ENCODE measurements around the gene PPIL1.

PPIL1 gene

GRCh38 chr6:36830577-36830976, 44.0 kb downstream of the PPIL1 start:
- H3K4me2 ChIP-seq = no peak overlapping the region

GRCh38 chr6:36829919-36830544, 44.6 kb downstream of the PPIL1 start:
- Histone ChIP-seq H3K9ac (no peak overlapping the region), H2AFZ (ENCODE audit: low read depth) (no peak overlapping the region), H4K20me1 (ENCODE audit: insufficient read depth) (no peaks in the 10 kb centered on the region), H3K27me3 (ENCODE audit: insufficient read depth, low read depth) (no peaks in the 10 kb centered on the region), H3K4me2 (no peak overlapping the region), H3K36me3 (ENCODE audit: insufficient read depth) (no peaks in the 10 kb centered on the region), H3K27ac (no peak overlapping the region), H3K4me3 (IDR thresholded peaks at IDR 0.05; ENCODE audit: insufficient read depth, low read depth, low read length) (no peak overlapping the region), H3K79me2 (ENCODE audit: insufficient read depth, low read depth) (no peaks in the 10 kb centered on the region), H3K4me1 (ENCODE audit: low read depth, poor library complexity, severe bottlenecking) (no peaks in the 10 kb centered on the region)
- TF ChIP-seq CTCF (conservative IDR thresholded peaks at IDR 0.05; ENCODE audit: low read depth, low read length) = no peak

More at GRCh38 chr6:36830577-36830976, 44.0 kb downstream of the PPIL1 start:
- H3K27me3 ChIP-seq (ENCODE audit: insufficient read depth, low read depth) = no peaks in the 10 kb centered on the region
- H3K36me3 ChIP-seq (ENCODE audit: insufficient read depth) = no peaks in the 10 kb centered on the region
- no peaks in the 10 kb centered on the region for H4K20me1 ChIP-seq (ENCODE audit: insufficient read depth)
- no peaks in the 10 kb centered on the region for H3K79me2 ChIP-seq (ENCODE audit: insufficient read depth, low read depth)
- H3K27ac ChIP-seq = no peak overlapping the region
- H2AFZ ChIP-seq (ENCODE audit: low read depth) = no peak overlapping the region
- no peak for TF ChIP-seq CTCF (conservative IDR thresholded peaks at IDR 0.05; ENCODE audit: low read depth, low read length)
- no peak overlapping the region for H3K9ac ChIP-seq
- H3K4me3 ChIP-seq (IDR thresholded peaks at IDR 0.05; ENCODE audit: insufficient read depth, low read depth, low read length) = no peak overlapping the region
- no peaks in the 10 kb centered on the region for H3K4me1 ChIP-seq (ENCODE audit: low read depth, poor library complexity, severe bottlenecking)

- Histone ChIP-seq H2AFZ (ENCODE audit: low read depth) (no peak overlapping the region), H3K9ac (no peak overlapping the region), H3K27ac (no peak overlapping the region)
These were observed 47.1 kb downstream of the PPIL1 start for GRCh38 chr6:36827261-36828079.

More at GRCh38 chr6:36827261-36828079, 47.1 kb downstream of the PPIL1 start:
- no peak overlapping the region for H3K4me2 ChIP-seq
- H3K4me3 ChIP-seq (IDR thresholded peaks at IDR 0.05; ENCODE audit: insufficient read depth, low read depth, low read length) = no peak overlapping the region
- H3K79me2 ChIP-seq (ENCODE audit: insufficient read depth, low read depth) = no peaks in the 10 kb centered on the region
- H3K36me3 ChIP-seq (ENCODE audit: insufficient read depth) = no peaks in the 10 kb centered on the region
- no peak for TF ChIP-seq CTCF (conservative IDR thresholded peaks at IDR 0.05; ENCODE audit: low read depth, low read length)
- H3K4me1 ChIP-seq (ENCODE audit: low read depth, poor library complexity, severe bottlenecking) = no peaks in the 10 kb centered on the region
- no peaks in the 10 kb centered on the region for H4K20me1 ChIP-seq (ENCODE audit: insufficient read depth)
- no peaks in the 10 kb centered on the region for H3K27me3 ChIP-seq (ENCODE audit: insufficient read depth, low read depth)
